H9 (cell line): ENCODE measurements around the gene UBA1. TPM values are rescaled to one million over a fixed set of nuclear protein-coding genes. Genes with fewer than 3 reads are reported as not detected.
A peak's percentile ranks its signal among the peaks of the same experiment; 100 is the strongest.

Experiments used
- DNase-seq: peaks from one replicate; pipeline ENCODE4 v3.0.0-alpha.2; 2017
- H2AFZ ChIP-seq: one replicate; pipeline ENCODE4 v1.6.1; 2013; ENCODE audit warnings: mild to moderate bottlenecking, low read length, control low read depth, moderate library complexity
- H2AK5ac ChIP-seq: 2 replicates; pipeline ENCODE4 v1.6.1; 2013; ENCODE audit warnings: low read length, control low read depth, mixed read lengths; ENCODE audit not compliant: insufficient read length
- H2BK120ac ChIP-seq: one replicate; pipeline ENCODE4 v1.6.1; 2013; ENCODE audit warnings: low read depth, mild to moderate bottlenecking, low read length, control low read depth, inconsistent platforms; ENCODE audit not compliant: poor library complexity, severe bottlenecking
- H2BK12ac ChIP-seq: 2 replicates; pipeline ENCODE4 v1.6.1; 2013; ENCODE audit warnings: low read length, control low read depth, mixed read lengths, low read depth; ENCODE audit not compliant: insufficient read length
- H2BK15ac ChIP-seq: 2 replicates; pipeline ENCODE4 v1.6.1; 2013; ENCODE audit warnings: low read depth, low read length, control low read depth
- H2BK20ac ChIP-seq: one replicate; pipeline ENCODE4 v1.6.1; 2013; ENCODE audit warnings: low read depth, mild to moderate bottlenecking, low read length, control low read depth, inconsistent platforms; ENCODE audit not compliant: poor library complexity, severe bottlenecking
- H2BK5ac ChIP-seq: 2 replicates; pipeline ENCODE4 v1.6.1; 2013; ENCODE audit warnings: low read length, control low read depth, mixed read lengths; ENCODE audit not compliant: insufficient read length
- H3K14ac ChIP-seq: 2 replicates; pipeline ENCODE4 v1.6.1; 2013; ENCODE audit warnings: low read length, control low read depth; ENCODE audit not compliant: insufficient read depth
- H3K18ac ChIP-seq: 2 replicates; pipeline ENCODE4 v1.6.1; 2013; ENCODE audit warnings: low read depth, mild to moderate bottlenecking, mixed read lengths, low read length, control low read depth; ENCODE audit not compliant: insufficient read length
- H3K23ac ChIP-seq: 2 replicates; pipeline ENCODE4 v1.6.1; 2013; ENCODE audit warnings: low read length, control low read depth, mixed read lengths, low read depth; ENCODE audit not compliant: insufficient read length
- H3K23me2 ChIP-seq: 2 replicates; pipeline ENCODE4 v1.6.1; 2013; ENCODE audit warnings: low read depth, mild to moderate bottlenecking, mixed read lengths, low read length, control low read depth; ENCODE audit not compliant: insufficient read length, poor library complexity, severe bottlenecking
- H3K27ac ChIP-seq: 2 replicates; pipeline ENCODE4 v1.5.1; 2013; ENCODE audit warnings: low read length, control low read depth, mixed read lengths, low read depth; ENCODE audit not compliant: insufficient read length
- H3K27me3 ChIP-seq: 2 replicates; pipeline ENCODE4 v1.6.1; 2013; ENCODE audit warnings: low read length, control low read depth, inconsistent platforms; ENCODE audit not compliant: insufficient read depth
- H3K4ac ChIP-seq: 2 replicates; pipeline ENCODE4 v1.6.1; 2013; ENCODE audit warnings: low read depth, mild to moderate bottlenecking, control low read depth, inconsistent platforms, low read length, moderate library complexity
- H3K4me1 ChIP-seq: 2 replicates; pipeline ENCODE4 v1.6.1; 2013; ENCODE audit warnings: low read length, control low read depth, inconsistent platforms; ENCODE audit not compliant: insufficient read depth
- H3K4me2 ChIP-seq: 2 replicates; pipeline ENCODE4 v1.6.1; 2013; ENCODE audit warnings: low read length, control low read depth, mixed read lengths; ENCODE audit not compliant: insufficient read length, insufficient read depth
- H3K56ac ChIP-seq: 2 replicates; pipeline ENCODE4 v1.6.1; 2013; ENCODE audit warnings: low read depth, mild to moderate bottlenecking, mixed read lengths, low read length, control low read depth; ENCODE audit not compliant: insufficient read length
- H3K79me1 ChIP-seq: 2 replicates; pipeline ENCODE4 v1.6.1; 2013; ENCODE audit warnings: low read depth, mild to moderate bottlenecking, moderate library complexity, low read length, control low read depth, inconsistent platforms; ENCODE audit not compliant: insufficient read depth, poor library complexity, severe bottlenecking
- H3K79me2 ChIP-seq: 2 replicates; pipeline ENCODE4 v1.6.1; 2013; ENCODE audit warnings: low read length, control low read depth, inconsistent platforms; ENCODE audit not compliant: insufficient read depth
- H3K9ac ChIP-seq: 2 replicates; pipeline ENCODE4 v1.6.1; 2013; ENCODE audit warnings: low read length, control low read depth, mixed read lengths; ENCODE audit not compliant: insufficient read length; ENCODE audit errors: extremely low read depth
- H3K9me3 ChIP-seq: one replicate; pipeline ENCODE4 v1.6.1; 2013; ENCODE audit warnings: low read depth, low read length, inconsistent platforms; ENCODE audit not compliant: control insufficient read depth
- H3T11ph ChIP-seq: one replicate; pipeline ENCODE4 v1.6.1; 2013; ENCODE audit warnings: mild to moderate bottlenecking, low read length, control low read depth, inconsistent platforms
- H4K20me1 ChIP-seq: one replicate; pipeline ENCODE4 v1.6.1; 2013; ENCODE audit not compliant: control insufficient read depth, insufficient read length, insufficient read depth
- H4K5ac ChIP-seq: 2 replicates; pipeline ENCODE4 v1.6.1; 2013; ENCODE audit warnings: low read depth, mild to moderate bottlenecking, mixed read lengths, low read length, control low read depth; ENCODE audit not compliant: insufficient read length
- H4K8ac ChIP-seq: replicated peaks from 2 replicates; pipeline ENCODE4 v1.6.1; 2013; ENCODE audit warnings: low read length, control low read depth, mixed read lengths, low read depth; ENCODE audit not compliant: insufficient read length
- H4K91ac ChIP-seq: 2 replicates; pipeline ENCODE4 v1.6.1; 2013; ENCODE audit warnings: low read depth, mild to moderate bottlenecking, moderate library complexity, mixed read lengths, low read length, control low read depth; ENCODE audit not compliant: insufficient read length
- H3K27ac Mint-ChIP-seq, 3 experiments: 2 replicates in 2 of 3; 3 replicates in 1 of 3; pipeline ENCODE4 v1.8.0; 2020 to 2021; ENCODE audit warnings: mixed read lengths in 3 of 3, mild to moderate bottlenecking in 1 of 3, moderate library complexity in 1 of 3
- H3K27me3 Mint-ChIP-seq: 2 replicates; pipeline ENCODE4 v1.8.0; 2021; ENCODE audit warnings: low read depth, mild to moderate bottlenecking, moderate library complexity, mixed read lengths
- H3K36me3 Mint-ChIP-seq, 3 experiments: 2 replicates in 2 of 3; 3 replicates in 1 of 3; pipeline ENCODE4 v1.8.0; 2020 to 2021; ENCODE audit warnings: low read depth in 3 of 3, mixed read lengths in 3 of 3; ENCODE audit not compliant: insufficient read depth in 1 of 3
- H3K4me1 Mint-ChIP-seq, 2 experiments: 2 replicates each; pipeline ENCODE4 v1.8.0; 2020; ENCODE audit warnings: mixed read lengths in 2 of 2
- H3K4me3 Mint-ChIP-seq, 2 experiments: 2 replicates in 1 of 2; 3 replicates in 1 of 2; pipeline ENCODE4 v1.8.0; 2020 to 2021; ENCODE audit warnings: mild to moderate bottlenecking in 2 of 2, mixed read lengths in 2 of 2, moderate library complexity in 1 of 2
- H3K9me3 Mint-ChIP-seq, 2 experiments: 2 replicates in 1 of 2; 3 replicates in 1 of 2; pipeline ENCODE4 v1.8.0; 2020; ENCODE audit warnings: mild to moderate bottlenecking in 2 of 2, mixed read lengths in 2 of 2, moderate library complexity in 1 of 2
- CTCF ChIP-seq: fragments of 200-600 bp; sonication (generic); conservative IDR thresholded peaks from 3 replicates; pipeline ENCODE4 v1.8.0; 2021; ENCODE audit warnings: antibody characterized with exemption, mild to moderate bottlenecking
- WGBS: extraction: QIAGEN DNeasy Blood & Tissue Kit; methylation state at CpG from one replicate; pipeline ENCODE4 v1.1.7; 2013; ENCODE audit warnings: missing lambda C conversion rate, low lambda C conversion rate, mixed read lengths; ENCODE audit not compliant: insufficient read length; ENCODE audit errors: extremely low coverage; 5-methylcytosine and 5-hydroxymethylcytosine counted together
- total RNA-seq: library from RNA; stranded (reverse); gene quantifications from 2 replicates; pipeline ENCODE4 v1.2.1, GENCODE V29; 2021

Gene UBA1
- total RNA-seq, 1 experiment from 2014 or later: 427 TPM

GRCh38 chrX:47235691-47236103 lies 42.1 kb downstream of the UBA1 start:
- no peak overlapping the region for H3K18ac ChIP-seq
- peak overlapping the region; percentile 5 to 41; a peak in 2 of 5 replicates for H3K4me3 Mint-ChIP-seq
- H3K79me1 ChIP-seq: peaks cover 2% of the 10 kb centered on the region
- H3K9ac ChIP-seq: no peak overlapping the region
- H3K4ac ChIP-seq: no peak overlapping the region
- no peak overlapping the region for H2BK120ac ChIP-seq
- DNase-seq: no peak
- H3K9me3 ChIP-seq: no peaks in the 10 kb centered on the region
- no peak for TF ChIP-seq CTCF
- H3K23me2 ChIP-seq: peaks cover 5% of the 10 kb centered on the region
- H4K5ac ChIP-seq: no peak overlapping the region
- peaks cover 5 to 24% of the 10 kb centered on the region in 2 experiments for H3K4me1 Mint-ChIP-seq
- no CpG with 5 or more reads among the region's 4 CpGs for WGBS
- H3K27ac Mint-ChIP-seq: peak overlapping the region in 1 of 3 experiments; percentile 40; a peak in 2 of 7 replicates
- no peak overlapping the region for H3K23ac ChIP-seq
- H3K9me3 Mint-ChIP-seq: no peaks in the 10 kb centered on the region; a peak in 1 of 5 replicates
- no peak overlapping the region for H2BK5ac ChIP-seq
- H3K56ac ChIP-seq: no peak overlapping the region
- no peak overlapping the region for H3K4me2 ChIP-seq
- no peak overlapping the region for H2BK12ac ChIP-seq
- H3K14ac ChIP-seq: no peak overlapping the region
- no peak overlapping the region for H2AFZ ChIP-seq
- H4K8ac ChIP-seq: no peak overlapping the region
- peaks cover 12 to 20% (median 18%) of the 10 kb centered on the region in 3 experiments; a peak in 6 of 7 replicates for H3K36me3 Mint-ChIP-seq
- no peak overlapping the region for H2BK15ac ChIP-seq
- H2BK20ac ChIP-seq: no peak overlapping the region
- no peak overlapping the region for H3T11ph ChIP-seq
- H4K91ac ChIP-seq: no peak overlapping the region
- H3K27me3 Mint-ChIP-seq: peaks cover 3% of the 10 kb centered on the region; the same call in 1 of the 2 replicates
- H3K79me2 ChIP-seq: peaks cover 15% of the 10 kb centered on the region; the same call in 1 of the 2 replicates
- H3K4me1 ChIP-seq: 0 out of 2 replicates have a peak, but pooled peaks cover 2% of the 10 kb centered on the region
- no peaks in the 10 kb centered on the region for H4K20me1 ChIP-seq
- H3K27me3 ChIP-seq: no peaks in the 10 kb centered on the region
- no peak overlapping the region for H2AK5ac ChIP-seq
- H3K27ac ChIP-seq: no peak overlapping the region
